22Rv1 (cell line): Measurements from ENCODE around the gene ISG15.

Experiments
- CTCF ChIP-seq: fragments of 450-650 bp; IDR thresholded peaks from 2 replicates; pipeline ENCODE4 v1.5.1; 2017; ENCODE audit warnings: mild to moderate bottlenecking
- ZFX ChIP-seq: fragments of 450-650 bp; IDR thresholded peaks from 2 replicates; pipeline ENCODE4 v1.6.1; 2017; ENCODE audit warnings: antibody characterized with exemption, borderline replicate concordance

GRCh38 chr1:993379-993995, 19.8 kb upstream of the ISG15 start:
- no peak for TF ChIP-seq CTCF
- TF ChIP-seq ZFX = no peak
